ENCODE results near the gene FARP2. TPM values are rescaled to one million over a fixed set of nuclear protein-coding genes. Genes with fewer than 3 reads are reported as not detected.

The FARP2 gene
- total RNA-seq, 1 experiment from 2014 or later, result 49.3 TPM

GRCh38 chr2:241531161-241531722, 175.2 kb downstream of the FARP2 start:
- H3K4me3 ChIP-seq (replicated peaks in 1 of 2; ENCODE audit: low read depth in 1 of 2, low read length in 2 of 2), result no peak overlapping the region
- POLR2A ChIA-PET, result no interaction called here
- no peaks in the 10 kb centered on the region for H4K20me1 ChIP-seq (ENCODE audit: insufficient read depth)
- no peak for TF ChIP-seq POLR2AphosphoS5 (IDR thresholded peaks at IDR 0.05; ENCODE audit: low read depth, low read length)
- intact Hi-C loops (cut with micrococcal nuclease), result no loop called here
- H3K79me2 ChIP-seq (ENCODE audit: insufficient read depth, low read length), result no peaks in the 10 kb centered on the region
- H3K4me1 ChIP-seq (ENCODE audit: control insufficient read depth in 1 of 2, insufficient read depth in 2 of 2, low read length in 2 of 2), result no peaks in the 10 kb centered on the region
- no peak for DNase-seq (ENCODE audit: low read depth, low spot score)
- CTCF ChIA-PET, result no interaction called here
- no peaks in the 10 kb centered on the region for H3K27me3 ChIP-seq (ENCODE audit: insufficient read depth, low read length)
- no peak for ATAC-seq
- H3K4me2 ChIP-seq (ENCODE audit: low read length), result no peak overlapping the region
- H3K9ac ChIP-seq (ENCODE audit: low read length), result no peak overlapping the region
- no peaks in the 10 kb centered on the region for H3K36me3 ChIP-seq (ENCODE audit: control insufficient read depth in 1 of 2, insufficient read depth in 2 of 2, low read length in 2 of 2)
- H3K27ac ChIP-seq (ENCODE audit: low read depth, low read length), result no peak overlapping the region
- no peaks in the 10 kb centered on the region for H3K9me2 ChIP-seq (ENCODE audit: insufficient read depth)
- no TSS peak for BruUV-seq (replicated peaks)
- H3K9me3 ChIP-seq (ENCODE audit: control insufficient read depth in 1 of 2, insufficient read depth in 1 of 2, low read depth in 1 of 2, low read length in 2 of 2), result no peaks in the 10 kb centered on the region
- no peak overlapping the region for H2AFZ ChIP-seq (ENCODE audit: low read depth, low read length, poor library complexity, severe bottlenecking)
- RAD21 ChIA-PET (ENCODE audit: low non-redundant PET in 1 of 2, low total read pairs in 2 of 2, uncharacterized antibody in 2 of 2, unreplicated experiment in 2 of 2), result no interaction called here

- Histone ChIP-seq H3K9me3 (ENCODE audit: control insufficient read depth in 1 of 2, insufficient read depth in 1 of 2, low read depth in 1 of 2, low read length in 2 of 2) (no peaks in the 10 kb centered on the region), H3K4me3 (replicated peaks in 1 of 2; ENCODE audit: low read depth in 1 of 2, low read length in 2 of 2) (no peak overlapping the region), H2AFZ (ENCODE audit: low read depth, low read length, poor library complexity, severe bottlenecking) (no peak overlapping the region), H3K4me1 (ENCODE audit: control insufficient read depth in 1 of 2, insufficient read depth in 2 of 2, low read length in 2 of 2) (no peaks in the 10 kb centered on the region), H3K79me2 (ENCODE audit: insufficient read depth, low read length) (no peaks in the 10 kb centered on the region), H3K27ac (ENCODE audit: low read depth, low read length) (no peak overlapping the region), H3K27me3 (ENCODE audit: insufficient read depth, low read length) (no peaks in the 10 kb centered on the region), H3K36me3 (ENCODE audit: control insufficient read depth in 1 of 2, insufficient read depth in 2 of 2, low read length in 2 of 2) (no peaks in the 10 kb centered on the region), H4K20me1 (ENCODE audit: insufficient read depth) (no peaks in the 10 kb centered on the region), H3K9me2 (ENCODE audit: insufficient read depth) (no peaks in the 10 kb centered on the region), H3K9ac (ENCODE audit: low read length) (no peak overlapping the region), H3K4me2 (ENCODE audit: low read length) (no peak overlapping the region)
- ATAC-seq (no peak), DNase-seq (ENCODE audit: low read depth, low spot score) (no peak)
- RAD21 ChIA-PET (ENCODE audit: low non-redundant PET in 1 of 2, low total read pairs in 2 of 2, uncharacterized antibody in 2 of 2, unreplicated experiment in 2 of 2), result no interaction called here
- POLR2A ChIA-PET, result no interaction called here
- intact Hi-C loops (cut with micrococcal nuclease), result no loop called here
- BruUV-seq (replicated peaks), result no TSS peak
- CTCF ChIA-PET, result no interaction called here
- TF ChIP-seq MAX (IDR thresholded peaks at IDR 0.05), result no peak
- no peak for TF ChIP-seq ZBTB33 (IDR thresholded peaks at IDR 0.05; ENCODE audit: extremely low read depth, insufficient replicate concordance, low read length)
- no peak for TF ChIP-seq EGR1 (IDR thresholded peaks at IDR 0.05; ENCODE audit: low read depth)
- no peak for TF ChIP-seq SRF (IDR thresholded peaks at IDR 0.05; ENCODE audit: low read depth)
- no peak for TF ChIP-seq FOSL1 (IDR thresholded peaks at IDR 0.05; ENCODE audit: low read depth)
- TF ChIP-seq EZH2 (IDR thresholded peaks at IDR 0.05), result no peak
- no peak for TF ChIP-seq YY1 (IDR thresholded peaks at IDR 0.05; ENCODE audit: extremely low read depth, insufficient replicate concordance, low read depth, low read length)
- TF ChIP-seq SP1 (IDR thresholded peaks at IDR 0.05; ENCODE audit: low read depth), result no peak
- no peak for TF ChIP-seq CEBPB (IDR thresholded peaks at IDR 0.05; ENCODE audit: low read depth)
- TF ChIP-seq ATF3 (IDR thresholded peaks at IDR 0.05), result no peak
- TF ChIP-seq SIN3A (IDR thresholded peaks at IDR 0.05; ENCODE audit: low read depth), result no peak
- TF ChIP-seq CBX3 (IDR thresholded peaks at IDR 0.05; ENCODE audit: low read depth), result no peak
- no peak for TF ChIP-seq ELF1 (IDR thresholded peaks at IDR 0.05; ENCODE audit: borderline replicate concordance, low read depth)
- no peak for TF ChIP-seq POLR2AphosphoS5 (IDR thresholded peaks at IDR 0.05; ENCODE audit: low read depth, low read length)
These were observed 176.1 kb downstream of the FARP2 start for GRCh38 chr2:241532168-241532567.

Measured in HCT116 (cell line).